Urothelium cell line (cell line): ENCODE results near the gene MGP.

Experiments used
- DNase-seq: peaks from one replicate; pipeline ENCODE4 v3.0.0; 2011; ENCODE audit warnings: low spot score, mixed read lengths
- FAIRE-seq: peaks from 2 replicates; lab custom pipeline; 2011; peaks lifted over from hg19 to GRCh38; lab: Jason Lieb, UNC

Gene MGP

DNA sequence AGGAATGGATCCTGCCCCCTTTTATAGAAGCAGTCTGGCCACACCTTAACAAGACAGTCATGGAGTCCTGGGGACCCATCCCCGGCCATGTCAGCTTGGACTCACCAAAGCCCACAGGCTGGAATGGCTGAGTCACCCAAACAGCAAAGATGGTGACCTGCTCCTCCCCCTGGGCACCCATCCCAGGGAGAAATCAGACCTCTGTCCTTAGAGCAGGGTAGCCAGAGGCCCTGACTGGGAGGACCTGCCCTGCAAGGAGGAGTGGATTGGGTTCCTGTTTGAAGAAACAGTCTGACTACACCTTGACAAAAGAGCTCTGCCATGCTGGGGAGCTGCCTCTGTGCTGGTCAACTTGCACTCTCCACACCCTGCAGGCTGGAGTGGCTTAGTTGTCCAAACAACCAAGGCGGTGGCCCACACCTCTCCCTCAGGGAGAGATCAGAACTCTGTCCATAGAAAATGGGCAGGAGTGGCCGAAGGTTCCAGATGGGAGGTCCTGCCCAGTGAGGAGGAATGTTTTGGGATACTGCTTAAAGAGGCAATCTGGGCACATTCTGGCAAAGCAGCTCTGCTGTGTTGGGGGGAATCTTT, 16.6 kb downstream of the MGP start:
- FAIRE-seq: no peak
- DNase-seq: no peak

DNA sequence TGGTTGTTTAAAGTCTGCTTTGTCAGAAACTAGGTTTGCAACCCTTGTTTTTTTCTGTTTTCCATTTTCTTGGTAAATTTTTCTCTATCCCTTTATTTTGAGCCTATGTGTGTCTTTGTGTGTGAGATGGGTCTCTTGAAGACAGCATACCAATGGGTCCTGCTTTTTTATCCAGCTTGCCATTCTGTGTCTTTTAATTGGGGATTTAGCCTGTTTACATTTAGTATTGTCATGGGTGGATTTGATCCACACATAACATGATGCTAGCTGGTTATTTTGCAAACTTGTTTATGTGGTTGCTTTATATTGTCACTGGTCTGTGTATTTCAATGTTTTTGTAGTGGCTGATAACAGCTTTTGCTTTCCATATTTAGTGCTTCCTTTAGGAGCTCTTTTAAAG, 25.2 kb downstream of the MGP start:
- no peak for FAIRE-seq
- DNase-seq: no peak

DNA sequence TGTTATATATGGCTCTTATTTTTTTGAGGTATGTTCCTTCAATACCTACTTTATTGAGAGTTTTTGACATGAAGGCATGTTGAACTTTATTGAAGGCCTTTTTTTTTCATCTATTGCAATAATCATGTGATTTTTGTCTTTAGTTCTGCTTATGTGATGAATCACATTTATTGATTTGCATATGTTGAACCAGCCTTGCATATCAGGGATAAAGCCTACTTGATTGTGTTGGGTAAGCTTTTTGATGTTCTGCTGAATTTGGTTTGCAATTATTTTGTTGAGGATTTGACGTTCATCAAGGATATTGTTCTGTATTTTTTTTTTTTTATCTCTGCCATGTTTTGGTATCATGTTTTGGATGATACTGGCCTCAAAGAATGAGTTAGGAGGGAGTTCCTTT, 27.1 kb downstream of the MGP start:
- FAIRE-seq: no peak
- DNase-seq: no peak

DNA sequence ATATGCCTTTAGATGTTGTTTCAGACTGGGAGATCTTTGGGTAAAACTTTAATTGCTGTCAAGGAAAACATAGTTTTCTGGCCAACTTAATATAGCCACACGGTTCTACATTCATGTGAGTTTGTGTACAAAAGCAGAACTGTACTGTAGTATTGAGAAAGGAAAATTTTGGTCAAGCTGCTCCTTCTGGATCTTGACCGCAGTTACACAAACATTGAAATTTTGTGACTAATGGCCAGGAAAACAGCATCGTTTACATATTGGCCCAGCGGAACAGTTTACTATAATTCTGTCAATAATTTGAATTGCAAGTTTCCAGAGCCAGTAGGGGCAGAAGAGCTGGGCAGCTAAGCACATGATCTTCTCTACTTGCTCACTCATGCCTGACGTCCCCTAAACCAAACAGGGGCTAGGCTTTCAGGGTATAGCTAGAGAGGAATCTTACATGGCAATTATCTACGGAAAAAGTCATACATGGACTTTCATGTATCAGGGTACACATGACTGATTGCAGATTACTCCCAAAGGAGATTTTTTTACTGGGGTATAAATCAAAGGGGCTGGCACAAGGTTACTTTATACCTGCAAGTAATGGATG, 31.0 kb downstream of the MGP start:
- no peak for FAIRE-seq

DNA sequence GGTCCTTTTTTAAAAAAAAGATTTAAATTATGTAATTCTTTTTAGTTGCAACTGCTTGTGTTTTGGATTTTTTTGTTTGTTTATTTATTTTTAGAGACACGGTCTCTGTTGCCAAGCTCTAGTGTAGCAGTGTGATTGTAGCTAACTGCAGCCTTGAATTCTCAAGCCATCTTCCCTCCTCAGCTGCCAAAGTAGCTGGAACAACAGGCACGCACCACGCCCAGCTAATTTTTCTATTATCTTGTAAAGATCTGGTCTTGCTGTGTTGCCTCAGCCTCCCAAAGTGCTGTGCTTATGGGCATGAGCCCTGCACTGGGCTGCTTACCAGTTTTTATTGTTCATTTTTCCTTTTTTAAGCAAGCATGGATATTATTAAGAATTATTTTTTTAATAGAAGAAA, 31.7 kb downstream of the MGP start:
- DNase-seq (no peak), FAIRE-seq (peak; percentile 59)

More for the DNA sequence above, 31.0 kb downstream of the MGP start:
- no peak for DNase-seq

DNA sequence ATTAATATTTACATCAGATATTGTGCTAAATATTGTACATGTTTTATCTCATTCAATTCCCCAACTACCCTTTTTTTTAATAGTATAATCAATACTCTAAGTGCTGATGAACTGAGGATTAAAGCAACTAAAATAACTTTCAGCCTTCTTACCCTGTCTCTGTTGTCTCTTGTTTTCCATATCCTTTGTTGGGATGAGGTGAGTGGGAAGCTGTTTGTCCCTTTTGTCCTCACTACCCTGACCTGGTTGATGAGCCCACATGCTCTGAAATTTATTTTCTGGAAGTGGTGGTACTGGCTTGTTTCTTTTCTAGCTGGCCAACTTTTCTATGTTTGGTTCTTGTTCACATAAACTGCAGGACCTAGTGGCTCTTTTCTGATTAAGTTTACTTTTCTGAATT, 32.8 kb downstream of the MGP start:
- FAIRE-seq (peak; percentile 58), DNase-seq (no peak)

DNA sequence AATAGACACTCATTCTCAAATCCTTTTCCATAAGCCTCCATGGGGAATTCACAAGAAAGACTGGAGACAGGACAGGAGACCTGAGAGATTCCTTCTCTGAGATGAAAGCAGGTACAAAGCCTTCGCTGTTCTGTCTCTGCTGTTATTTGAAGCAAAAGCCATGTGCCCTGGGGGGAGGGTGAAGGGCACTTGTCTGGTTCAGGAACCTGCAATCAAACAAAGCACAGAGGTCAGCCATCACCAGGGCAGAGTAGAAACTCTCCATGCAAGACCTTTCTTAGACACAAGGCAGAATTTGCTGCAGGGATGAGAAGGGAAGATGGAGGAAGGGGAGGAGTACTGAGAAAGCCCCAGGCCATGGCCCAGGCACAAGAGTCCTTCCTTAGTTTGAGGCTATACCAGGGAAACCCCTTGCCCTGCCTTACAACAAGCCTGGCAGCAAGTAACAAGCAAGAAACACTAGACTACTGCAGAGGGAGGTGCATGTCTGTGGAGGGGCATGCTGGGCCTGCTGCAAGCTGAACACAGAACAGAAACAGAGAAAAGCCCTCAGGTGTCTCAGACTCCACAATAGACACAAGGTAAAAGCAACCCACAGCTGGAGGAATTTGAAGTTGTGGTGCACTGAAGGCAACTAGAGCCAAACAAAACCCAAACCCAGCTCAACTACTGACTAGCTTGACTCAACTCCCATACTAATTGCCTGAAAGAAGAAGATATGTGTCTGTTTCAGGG, 34.6 kb downstream of the MGP start:
- no peak for FAIRE-seq
- no peak for DNase-seq

DNA sequence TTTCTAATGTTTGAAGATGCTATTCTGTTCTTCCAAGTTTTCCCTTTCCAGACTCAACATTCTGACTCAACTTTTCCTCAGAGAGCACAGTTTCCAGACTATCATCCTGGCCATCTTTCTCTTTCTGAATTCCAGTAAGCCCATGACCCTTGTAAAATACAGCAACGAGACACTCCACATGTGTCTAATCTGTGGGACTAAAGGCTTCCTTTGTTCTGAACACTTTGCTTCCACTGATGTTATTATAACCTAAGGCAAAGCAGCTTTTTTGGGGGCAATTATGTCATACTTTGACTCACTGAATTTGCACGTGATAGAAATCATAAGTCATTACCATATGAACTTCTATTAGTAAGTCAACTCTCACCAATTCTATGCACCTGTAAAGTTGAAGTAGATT, 36.0 kb downstream of the MGP start:
- no peak for DNase-seq
- no peak for FAIRE-seq

DNA sequence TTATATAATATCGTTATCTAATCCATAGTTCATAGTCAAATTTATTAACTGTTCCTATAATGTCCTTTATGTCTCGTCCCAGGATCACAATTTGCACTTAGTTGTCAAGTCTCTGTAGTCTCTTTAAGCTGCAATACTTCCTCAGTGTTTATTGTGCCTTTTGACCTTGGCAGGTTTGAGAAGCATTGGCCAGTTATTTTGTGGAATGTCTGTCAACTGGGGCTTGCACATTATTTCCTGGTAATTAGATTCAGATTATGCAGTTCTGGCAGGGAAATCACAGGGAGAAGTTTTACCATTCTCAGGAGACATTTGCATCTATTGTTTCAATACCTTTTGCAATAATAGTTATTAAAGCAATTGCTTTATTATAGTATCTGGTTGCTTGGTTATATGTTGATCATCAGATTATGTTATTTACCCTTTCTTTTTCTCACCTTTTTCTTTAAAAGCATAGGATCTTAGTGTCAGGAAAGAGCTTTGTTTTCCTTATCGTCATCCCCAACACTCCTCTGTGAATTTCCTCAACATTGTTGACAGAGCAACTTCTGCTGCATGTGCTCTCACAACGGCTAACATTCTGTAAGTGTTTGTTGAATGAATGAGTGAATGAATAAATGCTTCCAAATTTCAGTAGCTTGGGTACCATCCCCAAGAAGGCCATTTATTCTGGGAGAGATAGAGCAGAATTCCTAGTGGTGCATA, 38.6 kb downstream of the MGP start:
- DNase-seq: no peak
- peak; percentile 90 for FAIRE-seq

DNA sequence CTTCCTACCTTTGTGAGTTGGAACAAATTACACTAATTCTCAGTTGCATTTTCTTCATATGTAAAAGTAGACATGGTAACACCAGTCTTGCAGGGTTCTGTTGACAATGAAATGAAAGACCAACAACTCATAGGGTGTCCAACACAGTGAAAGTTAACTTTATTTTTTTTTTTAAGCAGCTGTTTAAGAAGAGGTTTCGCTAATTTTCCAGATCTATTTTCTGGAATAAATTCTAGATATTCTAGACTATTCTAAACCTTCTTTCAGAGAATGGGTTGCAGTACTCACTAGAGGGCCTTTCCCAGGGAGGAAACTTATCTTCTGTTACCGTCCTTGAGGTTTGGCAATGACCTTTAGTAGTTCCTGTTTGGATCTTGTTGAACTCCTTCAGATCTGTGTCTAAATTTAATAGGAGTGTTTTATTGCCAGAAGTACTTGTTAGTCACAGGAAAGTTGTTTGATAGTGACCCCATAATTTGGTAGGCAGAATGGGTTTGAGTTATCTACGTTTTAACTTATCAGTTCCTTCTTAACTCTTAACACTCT, 39.5 kb downstream of the MGP start:
- DNase-seq (no peak), FAIRE-seq (no peak)

DNA sequence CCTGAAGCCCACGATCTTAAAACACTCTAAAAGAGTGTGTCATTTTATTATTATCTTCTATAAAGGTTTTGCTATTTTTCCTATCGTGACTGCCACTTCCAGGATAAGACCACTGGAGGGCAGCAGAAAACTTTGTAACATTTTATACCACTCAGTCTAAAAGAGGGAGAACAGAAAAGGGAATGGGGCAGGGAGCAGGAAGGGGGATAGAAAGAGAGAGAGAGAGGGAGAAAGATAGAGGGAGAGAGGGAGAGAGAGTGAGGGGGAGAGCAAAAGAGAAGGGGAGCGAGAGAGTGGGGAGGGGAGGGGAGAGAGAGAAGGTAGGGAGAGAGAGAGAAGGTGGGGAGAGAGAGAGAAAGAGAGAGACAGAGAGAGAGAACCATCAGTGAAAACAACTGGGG, 40.3 kb downstream of the MGP start:
- FAIRE-seq (no peak), DNase-seq (peak; percentile 64)

DNA sequence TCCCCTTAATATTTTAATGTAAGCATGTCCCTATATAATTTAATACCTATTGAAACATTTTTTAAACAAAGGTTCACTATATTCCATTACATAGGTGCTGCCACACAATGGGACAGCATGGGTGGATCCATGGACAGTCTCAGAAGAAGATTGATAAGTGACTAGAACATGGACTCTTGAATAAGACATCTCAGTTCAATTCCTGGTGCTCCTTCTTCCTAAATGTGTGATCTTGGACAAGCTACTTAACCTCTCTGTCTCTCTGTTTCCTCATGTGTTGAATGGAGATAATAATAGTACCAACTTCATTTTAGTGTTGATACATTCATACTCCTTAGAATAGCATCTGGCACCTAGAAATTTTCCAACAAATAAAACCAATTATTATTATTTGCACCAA, 41.3 kb downstream of the MGP start:
- FAIRE-seq (no peak), DNase-seq (no peak)

DNA sequence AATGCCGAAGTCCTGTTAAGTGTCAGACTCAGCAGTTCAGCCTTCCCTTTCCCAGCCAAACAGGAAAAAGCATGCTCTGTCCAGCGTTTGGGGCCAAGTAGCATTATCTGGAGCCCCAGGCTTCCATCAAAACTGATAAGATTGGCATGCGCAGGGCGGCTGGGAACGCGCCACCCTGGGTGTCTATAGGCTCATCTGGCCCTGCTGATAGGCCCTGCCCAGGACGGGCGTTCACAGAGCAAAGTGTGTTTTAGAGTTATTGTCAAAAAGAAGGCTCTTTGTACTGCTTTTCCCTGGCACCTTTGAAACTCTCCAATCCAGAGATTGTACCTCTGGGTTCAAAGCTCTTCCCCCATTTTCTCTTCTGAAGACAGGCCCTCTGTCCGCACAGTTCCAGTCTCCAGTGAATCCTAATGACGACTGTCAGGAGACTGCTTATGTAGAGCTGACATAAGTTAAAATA, 42.2 kb downstream of the MGP start, which contains the start of gene ART4:
Gene ART4, minus strand, starts transcription at position 102 of the 463 bp plus-strand sequence. CDS start 413 bp downstream, outside the sequence.
- FAIRE-seq (no peak), DNase-seq (no peak)

DNA sequence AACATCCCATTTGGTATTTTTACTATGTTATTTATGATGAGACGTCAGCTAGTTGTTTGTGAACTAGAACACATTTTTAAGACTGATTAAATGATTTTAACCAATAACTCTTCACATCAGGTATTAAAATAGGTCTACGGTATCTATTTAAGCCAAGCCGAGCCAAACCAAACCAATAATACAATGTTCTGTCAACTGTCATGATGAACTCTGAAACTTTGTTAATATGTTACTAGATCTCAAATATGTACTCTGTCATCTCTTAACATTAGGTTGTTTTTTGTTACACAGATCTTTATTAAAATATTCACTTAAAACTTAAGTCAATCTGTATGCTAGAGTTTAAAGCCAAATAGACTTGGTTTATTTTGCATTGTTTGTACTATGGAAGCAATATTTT, 43.3 kb downstream of the MGP start:
- FAIRE-seq (no peak), DNase-seq (no peak)

DNA sequence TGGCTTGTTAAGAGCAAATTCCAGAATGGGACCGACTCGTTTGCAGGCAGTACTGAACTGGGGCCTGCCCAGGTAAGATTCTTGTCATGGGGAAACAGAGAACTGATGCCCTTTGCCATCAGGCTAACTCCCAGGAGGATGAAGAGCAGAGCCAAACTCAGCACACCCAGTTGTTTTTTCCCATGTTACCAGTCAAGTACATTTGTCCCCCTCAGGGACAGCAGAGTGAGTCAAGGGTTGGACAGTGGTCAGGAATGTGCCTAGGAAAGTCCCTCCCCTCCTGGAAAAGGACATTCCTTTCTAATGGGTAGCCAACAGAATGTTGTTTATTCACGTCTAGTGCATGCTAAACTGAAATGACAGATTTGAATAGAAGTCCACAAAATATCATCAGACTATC, 43.9 kb downstream of the MGP start:
- DNase-seq (peak; percentile 47), FAIRE-seq (peak; percentile 71)

DNA sequence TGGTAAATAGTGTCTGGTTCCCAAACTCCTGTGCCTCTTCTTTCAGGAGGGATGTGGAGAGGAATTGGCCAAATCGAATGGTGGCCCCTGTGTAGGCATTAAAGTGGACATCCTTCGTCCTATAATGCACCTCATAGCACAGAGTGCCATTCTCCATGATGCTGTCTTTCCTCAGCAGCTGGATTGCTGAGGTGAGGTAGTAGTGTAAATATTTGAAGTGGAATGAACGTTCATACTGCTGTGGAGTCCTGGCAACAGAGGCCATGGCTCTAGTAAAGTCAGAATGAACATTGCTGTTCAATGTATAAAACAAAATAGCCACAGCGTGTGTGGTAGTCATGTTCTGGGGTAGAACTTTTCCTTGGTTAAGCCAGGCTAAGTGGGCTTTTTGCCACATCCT, 45.0 kb downstream of the MGP start:
- DNase-seq (no peak), FAIRE-seq (peak; percentile 58)

DNA sequence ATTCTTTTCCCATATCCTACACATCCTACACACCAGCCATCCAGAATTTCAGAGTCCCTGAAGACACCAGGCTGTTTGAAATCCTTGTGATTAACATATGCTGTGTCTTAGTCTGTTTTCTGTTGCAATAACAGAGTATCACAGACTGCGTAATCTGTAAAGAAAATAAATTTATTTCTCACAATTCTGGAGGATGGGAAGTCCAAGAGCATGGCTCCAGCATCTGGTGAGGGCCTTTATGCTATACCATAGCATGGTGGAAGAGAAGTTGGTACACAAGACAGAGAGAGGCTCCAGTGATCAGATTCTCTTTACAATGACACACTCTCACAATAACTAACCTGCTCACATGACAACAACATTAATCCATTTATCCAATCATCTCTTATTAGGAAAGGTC, 46.4 kb downstream of the MGP start:
- DNase-seq: no peak

DNA sequence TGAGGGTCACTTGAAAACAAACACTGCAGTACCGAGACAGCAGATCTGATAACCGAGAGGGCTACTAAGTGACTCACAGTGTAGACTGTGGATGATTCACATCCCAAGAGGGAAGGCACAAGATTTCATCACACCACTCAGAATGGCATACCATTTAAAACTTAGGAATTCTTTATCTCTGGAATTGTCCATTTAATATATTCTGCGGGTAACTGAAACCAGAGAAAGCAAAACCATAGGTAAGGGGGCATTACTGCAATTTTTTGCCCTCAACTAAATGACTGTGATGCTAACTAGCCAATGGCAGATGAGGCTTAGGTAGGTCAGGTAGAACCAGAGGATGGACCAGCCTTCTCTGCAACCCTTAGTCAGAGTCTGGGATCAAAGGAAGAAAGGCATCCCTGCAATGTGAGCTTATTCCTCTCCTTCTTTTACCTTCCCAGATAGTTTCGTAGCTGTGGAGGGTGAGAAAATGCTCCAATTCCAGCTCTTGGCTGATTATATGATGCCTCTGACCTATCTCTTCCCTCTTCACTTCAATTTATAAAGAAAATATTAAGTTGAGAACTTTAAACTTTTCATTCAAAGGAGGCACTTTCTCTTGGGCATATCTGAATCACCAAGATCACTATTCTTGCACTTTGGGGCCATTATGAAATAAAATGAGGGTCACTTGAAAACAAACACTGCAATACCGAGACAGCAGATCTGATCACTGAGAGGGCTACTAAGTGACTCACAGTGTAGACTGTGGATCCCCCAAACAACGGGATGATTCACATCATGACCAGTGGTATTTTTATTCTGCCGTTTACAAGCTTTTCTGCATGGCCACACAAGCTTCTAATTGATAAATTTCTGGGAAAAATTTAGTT, 49.1 kb downstream of the MGP start:
- DNase-seq (peak; percentile 60), FAIRE-seq (peak; percentile 53)

More for the DNA sequence above, 46.4 kb downstream of the MGP start:
- FAIRE-seq: peak; percentile 63

DNA sequence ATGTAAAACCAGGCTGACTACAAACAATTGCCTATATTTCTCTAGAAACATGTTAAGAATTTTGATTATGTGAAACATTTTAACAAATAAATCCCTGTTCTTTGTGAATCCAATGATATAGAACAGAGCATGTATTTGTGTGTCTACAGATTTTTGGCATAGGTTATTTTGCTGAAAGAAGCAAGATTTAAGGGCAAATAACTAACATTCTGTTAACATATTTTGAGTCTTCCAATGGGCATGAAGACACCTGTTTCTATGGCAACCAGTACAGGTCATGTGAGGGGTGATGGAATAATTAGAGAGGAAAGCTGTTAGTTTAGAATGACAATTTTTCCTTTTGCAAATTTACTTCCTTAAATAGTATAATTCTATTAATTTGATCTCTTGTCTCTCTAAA, 51.1 kb downstream of the MGP start:
- no peak for FAIRE-seq
- no peak for DNase-seq

DNA sequence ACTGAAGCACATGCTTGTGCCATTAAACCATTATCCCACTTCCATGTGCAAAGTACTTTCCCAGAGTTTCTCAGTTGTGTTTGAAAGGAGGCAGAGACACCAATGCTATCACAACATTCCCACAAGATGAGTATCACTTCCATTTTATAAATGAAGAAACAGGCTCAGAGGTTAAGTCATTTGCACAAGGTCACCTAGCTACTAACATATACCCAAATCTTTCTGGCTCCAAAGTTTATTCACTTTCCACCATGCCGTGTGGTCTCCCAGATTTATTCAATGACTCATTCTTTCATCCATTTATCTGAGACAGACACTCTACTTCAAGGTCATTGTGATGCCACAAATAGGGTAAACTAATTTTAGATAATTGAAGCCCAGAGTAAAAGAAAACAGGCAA, 51.7 kb downstream of the MGP start:
- no peak for FAIRE-seq
- no peak for DNase-seq
